DMS 273 treated with DMSO at 0.1 percent for 48 hours (cell line): ENCODE results near the gene TARBP1.
"Not testable (repeated sequence)": the region's sequence is repeated elsewhere in the genome, so short reads cannot be mapped to it uniquely, and the experiment has no call there.

ENCODE experiments used
- DNase-seq: peaks from one replicate; lab custom pipeline; 2025; lab: John Stamatoyannopoulos, UW

TARBP1 gene

DNA sequence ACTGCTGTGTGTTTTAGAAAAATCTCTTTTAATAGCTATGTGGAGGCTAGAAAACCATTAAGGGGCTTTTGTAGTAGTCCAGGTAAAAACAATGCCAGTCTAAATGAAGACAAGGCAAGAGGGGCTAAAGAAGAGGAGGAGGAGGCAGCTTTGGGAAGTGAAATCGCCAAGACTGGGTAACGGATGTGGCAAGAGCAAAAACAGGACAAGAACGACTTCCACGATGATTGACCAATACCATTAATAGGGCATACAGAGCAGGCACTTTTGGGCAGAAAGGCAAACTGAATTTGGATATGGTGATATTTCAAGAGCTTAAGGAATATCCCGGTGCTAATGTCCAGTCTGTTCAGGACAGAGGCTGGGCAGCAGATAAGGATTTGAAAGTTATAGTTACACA, 83.7 kb downstream of the TARBP1 start:
- no peak for DNase-seq

DNA sequence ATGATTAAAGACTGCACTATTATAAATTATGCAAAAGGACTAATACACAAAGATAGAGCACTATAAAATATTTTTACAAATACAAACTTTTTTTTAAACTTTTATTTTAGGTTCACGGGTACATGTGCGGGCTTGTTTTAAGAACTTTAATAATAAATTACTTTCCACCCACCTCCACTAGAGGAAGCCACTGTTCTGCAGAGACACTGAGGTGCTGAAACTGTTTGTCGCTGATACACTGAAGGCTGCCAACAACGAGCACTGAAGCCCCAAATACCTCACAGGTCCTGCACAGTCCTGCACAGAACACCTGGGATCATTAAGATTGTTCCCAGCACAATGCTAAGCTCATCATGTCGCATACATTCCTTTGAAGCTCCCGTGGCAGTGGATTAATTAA, 85.8 kb downstream of the TARBP1 start:
- DNase-seq, result no peak

DNA sequence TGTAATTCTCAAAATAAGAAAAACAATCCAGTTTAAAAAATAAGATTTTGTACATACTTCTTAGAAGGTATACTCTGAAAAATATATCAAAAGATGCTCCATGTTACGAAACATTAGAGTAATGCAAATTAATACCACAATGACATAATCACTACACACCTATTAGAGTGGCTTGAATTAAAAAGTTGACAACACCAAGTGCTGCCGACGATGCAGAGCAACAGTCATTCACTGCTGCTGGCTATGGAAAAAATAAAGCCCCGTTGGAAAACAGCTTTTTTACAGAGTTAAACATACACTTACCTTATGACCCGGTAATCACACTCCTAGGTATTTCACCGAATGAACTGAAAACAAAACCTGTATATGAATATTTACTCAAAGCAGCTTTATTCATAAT, 90.9 kb downstream of the TARBP1 start:
- no peak for DNase-seq

DNA sequence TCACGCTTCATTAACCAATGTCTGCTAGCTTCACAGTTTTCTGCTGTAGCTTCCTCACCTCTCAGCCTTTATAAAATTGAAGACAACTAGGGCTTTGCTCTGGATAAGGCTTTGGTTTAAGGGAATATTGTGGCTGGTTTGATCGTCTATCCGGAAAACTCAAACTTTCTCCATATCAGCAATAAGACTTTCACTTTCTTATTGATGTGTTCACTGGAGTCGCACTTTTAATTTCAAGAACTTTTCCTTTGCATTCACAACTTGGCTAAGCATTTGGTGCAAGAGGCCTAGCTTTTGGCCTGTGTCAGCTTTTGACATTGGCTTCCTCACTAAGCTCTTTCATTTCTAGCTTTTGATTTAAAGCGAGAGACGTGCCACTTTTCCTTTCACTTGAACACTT, 92.9 kb downstream of the TARBP1 start:
- DNase-seq, result no peak

DNA sequence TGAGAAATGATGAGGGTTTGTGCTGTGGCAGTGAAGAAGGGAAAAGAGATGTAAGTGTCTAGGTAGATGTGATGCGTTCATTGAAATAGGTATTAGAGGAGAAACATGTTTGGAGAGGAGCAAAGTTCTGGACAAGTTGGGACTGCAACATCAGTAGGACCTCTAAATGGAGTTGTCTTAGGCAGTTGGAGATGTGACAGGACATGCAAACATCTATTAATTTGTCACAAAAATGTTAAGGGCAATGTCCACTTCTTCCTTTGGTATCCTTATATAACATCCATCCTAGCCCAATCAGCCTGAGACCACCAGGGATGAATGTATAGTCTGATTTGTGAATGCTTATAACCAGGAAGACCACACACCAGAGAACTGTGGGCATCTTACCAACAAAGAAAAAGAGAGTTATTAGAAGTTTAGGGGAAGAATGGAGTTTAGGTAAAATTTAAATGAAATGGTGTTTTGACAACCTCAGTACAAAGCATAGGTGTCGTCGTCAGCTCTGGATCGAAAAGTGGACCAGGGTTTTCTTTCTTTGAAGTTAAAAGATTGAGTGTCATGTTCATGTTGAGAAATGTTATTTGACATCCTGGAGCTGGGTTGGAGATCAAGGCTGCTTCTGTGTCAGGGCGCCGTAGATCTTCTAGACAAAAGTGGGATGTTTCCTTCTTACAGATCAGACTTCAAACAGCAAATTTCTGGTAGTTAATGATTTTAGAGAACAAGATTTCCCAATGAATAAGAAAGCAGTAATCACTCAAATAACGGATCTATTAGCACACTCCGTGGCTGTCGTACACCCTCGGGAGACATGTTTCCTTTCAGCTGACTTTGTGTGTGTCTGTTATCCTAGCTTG, 97.1 kb downstream of the TARBP1 start:
- DNase-seq, result no peak

DNA sequence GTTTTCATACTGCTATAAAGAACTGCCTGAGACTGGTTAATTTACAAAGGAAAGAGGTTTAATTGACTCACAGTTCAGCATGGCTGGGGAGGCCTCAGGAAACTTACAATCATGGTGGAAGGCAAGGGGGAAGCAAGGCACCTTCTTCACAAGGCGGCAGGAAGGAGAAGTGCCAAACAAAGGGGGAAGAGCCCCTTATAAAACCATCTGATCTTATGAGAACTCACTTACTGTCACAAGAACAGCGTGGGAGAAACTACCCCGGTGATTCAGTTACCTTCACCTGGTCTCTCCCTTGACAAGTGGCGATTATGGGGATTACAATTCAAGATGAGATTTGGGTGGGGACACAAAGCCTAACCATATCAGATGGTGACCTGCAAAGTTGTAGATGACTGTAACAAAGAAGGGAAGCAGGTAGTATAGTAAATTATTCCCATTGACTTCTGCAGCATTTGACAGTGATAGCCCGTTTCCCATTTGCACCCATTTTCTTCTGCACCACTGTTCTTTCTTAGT, 99.3 kb downstream of the TARBP1 start:
- DNase-seq, result not testable (repeated sequence)

DNA sequence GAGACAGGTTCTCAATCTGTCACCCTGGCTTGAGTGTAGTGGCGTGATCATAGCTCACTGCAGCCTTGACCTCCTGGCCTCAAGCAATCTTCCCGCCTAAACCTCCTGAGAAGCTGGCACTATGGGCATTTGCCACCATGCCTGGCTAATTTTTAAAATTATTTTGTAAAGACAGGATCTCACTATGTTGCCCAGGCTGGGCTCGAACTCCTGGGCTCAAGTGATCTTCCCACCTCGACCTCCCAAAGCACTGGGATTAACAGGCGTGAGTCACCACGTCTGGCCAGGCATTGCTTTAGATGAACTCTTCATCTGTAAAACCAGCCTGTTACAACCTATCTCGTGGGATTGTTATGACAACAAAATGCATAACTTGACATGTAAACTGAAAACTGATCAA, 103.3 kb downstream of the TARBP1 start:
- DNase-seq, result no peak

DNA sequence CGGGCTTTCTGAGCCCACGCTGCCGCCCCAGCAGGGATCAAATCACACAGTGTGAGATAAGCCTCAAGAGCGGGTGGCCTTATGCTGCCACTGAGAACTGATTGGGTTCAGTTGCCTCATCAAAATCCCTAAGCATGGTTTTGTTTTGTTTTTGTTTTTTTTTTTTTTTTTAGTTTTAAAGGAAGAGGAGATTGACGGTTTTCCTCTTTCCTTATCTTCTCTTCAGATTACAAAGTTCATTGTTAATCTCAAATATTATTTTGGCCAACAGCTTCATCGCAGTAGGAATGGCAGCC, 105.1 kb downstream of the TARBP1 start:
- no peak for DNase-seq

DNA sequence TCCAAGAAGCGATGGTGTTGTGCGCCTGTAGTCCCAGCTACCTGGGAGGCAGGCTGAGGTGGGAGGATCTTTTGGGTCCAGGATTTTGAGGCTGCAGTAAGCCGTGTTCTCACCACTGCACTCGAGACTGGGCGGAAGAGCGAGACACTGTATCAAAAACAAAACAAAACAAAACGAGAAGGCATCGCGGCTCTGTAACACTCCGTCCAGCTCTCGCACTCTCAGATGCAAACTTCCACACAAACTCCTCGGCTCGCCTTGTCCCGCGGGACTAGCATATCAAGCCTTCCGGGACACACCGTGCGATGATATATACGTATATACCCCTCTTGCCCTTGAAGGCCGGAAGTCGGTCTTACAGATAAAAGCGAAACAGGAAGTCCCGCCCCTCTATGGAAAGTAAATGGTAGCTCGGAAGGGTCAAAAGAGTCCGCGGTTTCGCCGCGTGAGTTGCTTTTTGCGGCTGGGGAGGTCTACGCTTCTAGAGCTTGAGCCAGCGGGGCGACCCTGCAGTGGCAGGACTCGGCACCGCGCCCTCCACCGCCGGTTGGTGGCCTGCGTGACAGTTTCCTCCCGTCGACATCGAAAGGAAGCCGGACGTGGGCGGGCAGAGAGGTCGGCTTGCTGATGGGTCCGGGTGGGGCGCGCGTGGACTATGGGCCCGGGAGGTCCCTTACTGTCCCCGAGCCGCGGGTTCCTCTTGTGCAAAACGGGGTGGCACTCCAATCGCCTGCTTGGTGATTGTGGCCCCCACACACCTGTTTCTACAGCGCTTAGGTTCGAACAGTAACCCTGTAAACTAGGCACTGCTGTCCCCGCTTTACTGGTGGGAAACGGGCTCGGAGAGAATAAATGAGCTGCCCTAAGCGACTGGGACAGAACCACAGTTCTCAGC, 105.7 kb downstream of the TARBP1 start, which contains the start of gene COA6:
COA6 (plus strand) TSS at position 393 of the 895 bp plus-strand sequence; CDS start at position 404, 11 bp downstream.
- DNase-seq, result peak; percentile 92

DNA sequence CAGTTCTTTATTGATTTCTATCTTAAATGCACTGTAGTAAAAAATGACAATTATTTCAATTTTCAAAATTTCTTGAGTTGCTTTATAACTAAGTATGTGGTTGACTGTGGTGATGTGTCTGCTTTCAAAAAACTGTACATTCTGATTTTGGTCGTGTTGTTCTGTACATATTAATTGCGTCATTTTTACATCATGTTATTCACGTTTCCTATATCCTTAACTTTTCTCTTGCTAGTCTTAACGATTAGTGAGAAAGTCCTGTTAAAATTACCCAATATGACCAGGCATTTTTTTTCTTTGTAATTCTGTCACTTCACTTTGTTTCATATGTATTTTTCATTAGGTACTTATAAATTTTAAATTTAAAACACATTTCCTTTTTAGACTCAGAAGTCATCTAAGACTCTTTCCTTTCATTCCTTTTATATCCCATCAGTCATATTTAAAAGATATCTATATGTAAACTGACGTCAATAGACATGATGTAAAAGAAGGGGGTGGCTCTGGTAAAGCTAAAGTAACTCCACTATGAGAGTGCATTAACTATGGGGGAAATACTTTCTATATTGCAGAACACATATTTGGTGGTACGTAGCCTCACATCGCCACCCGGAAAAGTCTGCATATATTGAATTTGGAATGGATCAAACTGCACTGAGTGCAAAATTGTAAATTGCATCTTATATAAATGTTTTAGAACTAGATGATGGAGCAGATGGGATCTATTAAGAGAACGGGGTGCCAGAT, 106.8 kb downstream of the TARBP1 start:
- DNase-seq, result no peak

DNA sequence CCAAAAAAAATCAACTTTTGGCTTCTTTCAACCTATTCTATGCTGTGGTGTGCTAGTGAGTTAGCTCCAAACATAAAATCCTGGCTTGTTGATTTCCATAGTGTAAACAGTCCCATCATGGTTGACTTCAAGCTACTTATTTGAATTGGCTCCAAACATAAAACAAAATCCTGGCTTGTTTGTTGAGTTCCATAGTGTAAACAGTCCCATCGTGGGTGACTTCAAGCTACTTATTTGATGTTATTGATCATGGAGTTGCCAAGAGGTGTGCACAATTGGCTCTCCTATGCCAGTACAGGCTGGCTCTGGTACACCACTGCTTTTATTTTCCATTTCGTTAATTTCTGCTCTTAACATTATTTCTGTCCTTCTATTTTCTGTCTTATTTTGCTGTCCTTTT, 107.6 kb downstream of the TARBP1 start:
- DNase-seq, result no peak

DNA sequence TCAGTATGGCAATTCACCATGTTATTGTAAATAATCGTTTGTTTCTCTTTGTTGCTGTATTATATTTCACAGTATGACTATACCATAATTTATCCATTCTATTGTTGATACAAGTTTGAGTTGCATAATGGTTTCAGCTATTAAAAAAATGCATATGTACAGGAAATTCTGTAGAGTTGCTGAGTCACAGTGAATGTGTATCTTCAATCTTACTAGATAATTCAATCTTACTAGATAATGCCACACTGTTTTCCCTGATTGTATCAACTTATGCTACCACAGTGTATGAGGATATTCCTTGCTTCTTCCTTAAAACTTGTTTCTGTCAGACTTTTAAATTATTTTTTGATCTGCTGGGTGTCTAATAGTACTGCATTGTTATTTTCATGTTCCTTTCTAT, 109.2 kb downstream of the TARBP1 start:
- DNase-seq, result no peak

DNA sequence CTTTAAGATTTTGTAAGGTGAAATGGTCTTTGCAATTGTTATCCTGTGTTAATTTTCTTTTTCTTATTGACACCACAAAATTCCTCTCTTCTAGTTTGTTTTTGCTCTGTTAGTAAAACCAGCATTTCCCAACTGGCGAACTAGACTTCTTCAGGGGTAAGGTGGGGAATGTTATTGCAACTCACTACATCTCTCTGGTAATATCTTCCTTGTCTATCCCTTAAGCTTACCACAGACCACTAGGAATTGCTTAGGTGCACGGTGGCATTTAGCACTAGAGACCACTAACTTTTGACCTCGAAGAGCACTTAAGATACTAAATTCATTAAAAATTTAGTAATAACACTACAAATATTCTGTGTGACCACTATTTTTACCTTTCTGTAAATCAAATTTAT, 109.9 kb downstream of the TARBP1 start:
- no peak for DNase-seq

DNA sequence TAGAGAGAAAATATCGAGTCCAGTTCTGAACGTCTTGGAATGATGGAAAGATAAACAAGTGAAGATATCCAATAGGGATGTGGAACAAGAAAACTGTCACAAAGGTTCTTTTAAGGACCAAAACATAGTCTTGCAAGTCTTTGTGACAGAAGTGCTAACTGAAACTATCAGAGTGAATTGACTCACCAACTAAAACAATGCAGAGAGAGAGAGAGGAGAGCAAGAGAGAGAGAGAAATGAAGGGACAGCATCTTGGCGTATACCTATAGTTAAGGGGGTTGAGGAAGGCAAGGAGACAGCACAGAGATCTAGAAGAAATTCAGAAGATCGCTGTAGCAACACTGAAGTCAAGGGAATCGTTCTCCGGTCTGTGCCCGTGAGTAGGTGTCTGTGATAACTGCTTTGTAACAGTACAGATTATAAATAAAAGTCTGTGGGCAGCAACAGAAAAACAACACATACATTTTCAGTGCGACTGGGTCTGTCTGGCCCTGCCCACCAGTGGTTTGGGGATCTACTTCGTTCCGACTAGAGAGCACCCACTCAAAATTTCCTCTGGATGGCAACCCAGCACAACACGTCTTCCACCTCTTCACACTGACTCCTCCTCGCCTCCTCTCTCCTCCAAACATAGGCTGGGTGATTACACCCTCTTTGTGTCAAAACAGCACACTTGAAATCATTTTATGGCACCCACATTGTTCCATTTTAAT, 110.5 kb downstream of the TARBP1 start:
- no peak for DNase-seq

DNA sequence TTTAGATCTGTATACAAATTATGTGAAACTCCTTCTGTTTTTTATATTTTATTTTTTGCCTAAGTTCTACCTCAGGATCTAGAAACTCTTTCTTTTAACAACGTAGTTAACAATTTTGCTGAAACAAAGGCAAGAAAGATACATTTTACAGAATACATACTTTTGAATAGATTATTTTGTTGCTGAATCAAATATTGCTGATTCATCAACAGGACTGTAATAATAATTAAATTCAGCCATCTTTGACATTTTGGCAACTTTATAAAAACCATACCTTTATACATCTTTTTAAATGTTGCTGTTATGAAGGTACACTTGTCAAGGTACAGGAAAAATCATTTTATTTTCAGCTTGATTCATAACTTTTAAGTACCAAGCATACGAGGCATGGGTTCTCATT, 116.4 kb downstream of the TARBP1 start:
- no peak for DNase-seq

DNA sequence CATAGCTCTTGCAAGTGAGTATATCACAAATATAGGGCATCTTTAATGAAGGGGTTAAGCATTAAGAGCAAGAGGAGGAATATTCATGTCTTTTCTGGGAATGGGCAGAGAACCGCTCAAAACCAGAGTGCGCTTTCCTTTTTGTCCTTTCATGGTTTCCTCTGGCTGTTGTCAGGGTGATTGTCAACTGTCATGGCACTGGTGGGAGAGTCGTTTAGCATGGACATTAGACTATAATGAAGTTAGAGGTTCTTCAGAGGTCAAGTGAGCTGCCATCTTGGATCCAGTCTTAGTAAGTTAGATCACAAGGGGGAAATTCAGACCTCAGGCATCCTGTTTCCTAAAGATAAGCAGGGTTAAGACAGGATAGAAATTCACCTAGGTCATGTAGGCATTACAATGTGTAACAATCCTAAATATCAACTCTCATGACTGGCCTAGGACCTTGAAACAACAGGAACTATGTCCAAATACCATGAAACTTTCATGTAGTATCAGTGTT, 117.8 kb downstream of the TARBP1 start:
- no peak for DNase-seq

DNA sequence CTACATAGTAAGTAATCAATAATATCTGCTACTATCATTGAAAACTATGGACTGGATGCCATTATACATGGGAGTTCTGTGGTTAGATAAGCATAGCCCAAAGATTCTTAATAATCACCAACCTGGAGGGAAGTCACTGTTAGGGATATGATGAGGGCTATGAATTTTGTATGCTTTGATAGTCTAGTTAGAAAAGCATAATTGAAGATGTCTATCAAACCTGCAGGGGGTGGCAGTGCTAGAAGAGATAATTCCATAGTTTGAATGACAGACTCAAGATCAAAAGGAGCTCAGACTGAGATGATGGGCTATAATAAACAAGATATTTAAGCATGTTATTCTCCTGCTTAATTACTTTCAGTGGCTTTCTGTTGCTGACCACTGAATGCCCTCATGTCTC, 121.1 kb downstream of the TARBP1 start:
- no peak for DNase-seq

DNA sequence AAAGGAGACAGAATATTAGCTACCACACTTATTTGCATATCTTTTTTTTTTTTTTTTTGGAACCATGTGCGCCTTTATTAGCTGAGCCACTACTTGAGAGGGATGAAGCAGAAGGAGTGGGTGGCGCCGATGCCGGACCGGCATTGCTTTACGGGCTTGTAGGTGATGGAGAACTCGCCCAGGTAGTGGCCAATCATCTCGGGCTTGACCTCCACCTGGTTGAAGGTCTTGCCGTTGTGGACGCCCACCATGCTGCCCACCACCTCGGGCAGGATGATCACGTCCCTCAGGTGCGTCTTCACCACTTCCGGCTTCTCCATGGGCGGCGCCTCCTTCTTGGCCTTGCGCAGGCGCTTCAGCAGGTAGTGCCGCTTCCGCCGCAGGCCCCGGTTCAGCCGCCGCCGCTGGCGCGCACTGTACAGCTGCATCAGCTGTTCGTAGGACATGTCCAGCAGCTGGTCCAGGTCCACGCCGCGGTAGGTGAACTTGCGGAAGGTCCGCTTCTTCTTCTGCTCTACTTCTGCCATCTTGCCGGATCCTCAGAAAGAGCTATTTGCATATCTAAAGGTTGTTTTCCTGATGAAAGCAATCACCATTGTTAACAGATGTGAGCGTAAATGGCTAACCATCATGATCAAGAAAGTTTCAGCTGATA, 122.2 kb downstream of the TARBP1 start:
- DNase-seq, result peak; percentile 26

DNA sequence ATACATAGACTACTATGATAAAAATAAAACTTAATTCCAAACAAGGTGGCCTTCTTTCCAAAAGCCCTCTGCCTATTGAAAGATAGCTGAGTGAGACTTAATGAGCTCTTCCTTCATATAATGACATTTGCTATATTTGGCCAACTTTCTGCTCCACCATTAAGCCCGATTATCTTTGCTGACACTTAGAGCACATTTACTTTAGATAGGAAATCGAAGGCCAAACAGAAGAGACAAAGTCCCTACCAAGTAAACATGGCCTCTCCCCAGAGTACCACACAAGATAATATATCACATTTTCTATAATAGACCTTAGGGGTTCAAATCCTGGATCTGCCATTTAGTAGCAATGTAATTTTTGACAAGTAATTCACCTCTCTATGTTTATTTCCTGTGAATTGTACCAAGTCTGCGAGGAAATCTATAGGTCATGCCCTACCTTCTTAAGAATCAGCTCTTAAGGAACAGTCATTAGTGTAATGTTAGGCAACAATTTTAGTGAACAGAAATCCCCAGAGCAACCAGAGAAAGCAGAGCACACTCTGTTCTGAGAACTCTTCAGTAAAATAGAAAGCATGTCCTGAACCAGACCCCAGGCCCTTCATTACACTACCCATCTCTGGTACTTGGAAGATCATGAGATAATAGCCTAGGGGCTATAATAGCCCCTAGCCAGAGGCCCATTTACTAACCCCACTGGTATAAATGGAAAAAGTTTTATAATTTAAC, 123.0 kb downstream of the TARBP1 start:
- no peak for DNase-seq

DNA sequence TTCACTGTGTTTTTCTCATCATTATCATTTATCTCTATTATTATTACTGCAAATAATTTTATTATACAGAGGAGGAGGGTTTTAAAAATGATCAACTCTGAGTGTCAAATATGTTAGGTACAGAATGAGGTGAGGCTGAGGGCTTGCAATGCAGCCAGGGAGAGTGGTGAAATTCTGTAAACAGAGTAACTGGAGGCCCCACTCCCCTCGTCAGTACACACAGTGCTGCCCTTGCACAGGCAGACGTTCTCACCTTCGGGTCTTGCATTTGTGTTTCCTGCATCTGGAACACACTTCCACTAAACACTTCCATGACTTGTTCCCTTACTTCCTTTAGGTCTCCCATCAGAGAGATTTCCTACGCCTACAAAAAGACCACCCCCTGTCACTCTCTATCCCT, 130.0 kb downstream of the TARBP1 start:
- no peak for DNase-seq
